GM19193 (cell line): ENCODE results near the gene IER5L.

Experiments used
- POLR2A ChIP-seq: IDR thresholded peaks from 4 replicates; pipeline ENCODE4 v1.6.1; 2011; ENCODE audit not compliant: insufficient read depth, insufficient read length; ENCODE audit errors: extremely low read depth

The IER5L gene

DNA sequence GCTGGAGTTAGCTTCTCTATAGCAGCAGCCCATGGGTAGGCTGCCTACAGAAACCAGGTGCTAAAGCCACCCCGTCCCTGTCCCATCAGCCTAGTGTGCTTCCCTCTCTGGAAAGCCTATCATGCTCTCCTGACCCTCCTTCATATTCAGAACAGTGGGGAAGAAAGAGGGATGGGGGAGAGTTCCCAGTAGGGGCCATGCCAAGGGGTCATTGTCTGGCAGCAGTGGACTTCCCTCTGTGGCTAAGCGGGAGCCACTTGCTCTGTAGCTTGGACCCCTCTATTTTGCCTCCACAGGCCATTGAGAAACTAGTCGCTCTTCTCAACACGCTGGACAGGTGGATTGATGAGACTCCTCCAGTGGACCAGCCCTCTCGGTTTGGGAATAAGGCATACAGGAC lies 49.4 kb downstream of the IER5L start:
- no peak for TF ChIP-seq POLR2A

DNA sequence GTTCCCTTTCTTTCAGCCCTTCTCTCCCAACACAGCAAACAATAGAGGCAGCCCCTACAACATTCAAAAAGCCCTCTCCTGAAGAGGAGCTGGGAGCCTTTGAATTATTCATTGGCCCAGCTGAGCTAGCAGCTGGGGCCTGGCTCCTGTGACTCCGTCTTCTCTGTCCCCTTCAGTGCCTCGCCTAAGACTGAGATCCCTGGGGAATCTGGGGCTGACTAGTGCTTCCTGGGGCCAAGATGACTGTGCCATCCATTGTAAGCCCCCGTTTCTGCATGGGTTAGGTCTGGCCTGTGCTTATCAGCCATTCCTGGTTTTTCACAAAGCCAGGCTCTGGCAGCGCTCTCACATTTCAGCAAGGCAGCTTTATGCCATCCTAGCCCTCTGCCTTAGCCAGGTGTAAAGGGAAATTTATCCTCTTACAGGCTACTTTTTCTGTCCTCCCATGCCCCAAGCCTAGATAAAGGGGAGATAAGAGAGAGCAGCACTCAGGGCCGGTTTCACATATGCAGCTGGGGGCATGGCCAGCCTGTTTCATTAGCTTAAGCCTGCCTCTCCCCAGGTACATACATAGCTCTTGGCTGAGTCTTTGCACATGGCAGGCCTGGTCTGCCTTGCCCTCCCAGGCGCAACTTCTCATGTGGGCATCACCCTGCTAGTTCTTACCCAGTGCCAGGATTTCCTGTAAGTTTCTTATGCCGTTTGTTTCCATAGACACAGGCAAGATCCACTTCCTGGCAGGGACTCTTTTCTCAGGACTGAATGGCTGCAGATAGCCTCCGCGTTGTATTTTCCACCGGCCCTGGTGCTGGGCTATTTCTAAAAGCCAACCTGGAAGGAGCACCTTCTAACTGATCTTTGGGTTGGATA lies 51.1 kb downstream of the IER5L start:
- no peak for TF ChIP-seq POLR2A
